Activated CD8-positive, alpha-beta T cell treated with anti-CD3 and anti-CD28 coated beads, Interleukin-2, amount 10 ng/mL, durations not matched to agents 7 days and 5 days (primary cell): ENCODE measurements around the gene STUB1. TPM values are rescaled to one million over a fixed set of nuclear protein-coding genes. Genes with fewer than 3 reads are reported as not detected.

ENCODE experiments used
- ATAC-seq: fragments of 150-1000 bp; cut with Tn5 transposase; one replicate; pipeline ENCODE4 v1.10.0; 2021; ENCODE audit warnings: moderate library complexity
- CTCF ChIA-PET: fragments of 350-600 bp; sonication (Branson Sonifier 250); formaldehyde crosslinking; loops from one replicate; lab custom pipeline; 2021; ENCODE audit warnings: antibody characterized with exemption; lab: Charles Lee
- POLR2A ChIA-PET: fragments of 350-600 bp; sonication (Branson Sonifier 250); formaldehyde crosslinking; loops from one replicate; lab custom pipeline; 2021; ENCODE audit warnings: antibody characterized with exemption; lab: Charles Lee
- DNase-seq: peaks from one replicate; pipeline ENCODE4 v3.0.0-alpha.2; 2020
- H3K27ac Mint-ChIP-seq: one replicate; pipeline ENCODE4 v1.8.0; 2021; ENCODE audit warnings: mild to moderate bottlenecking, mixed read lengths
- H3K27me3 Mint-ChIP-seq: one replicate; pipeline ENCODE4 v1.8.0; 2021; ENCODE audit warnings: low read depth, mixed read lengths
- H3K36me3 Mint-ChIP-seq: one replicate; pipeline ENCODE4 v1.8.0; 2021; ENCODE audit warnings: low read depth, mixed read lengths
- H3K4me1 Mint-ChIP-seq: one replicate; pipeline ENCODE4 v1.8.0; 2021; ENCODE audit warnings: low read depth, mixed read lengths
- H3K4me3 Mint-ChIP-seq: one replicate; pipeline ENCODE4 v1.8.0; 2021; ENCODE audit warnings: mild to moderate bottlenecking, mixed read lengths
- H3K9me3 Mint-ChIP-seq: one replicate; pipeline ENCODE4 v1.8.0; 2022; ENCODE audit warnings: mixed read lengths; ENCODE audit not compliant: insufficient read depth
- total RNA-seq, 2 experiments: library from RNA; stranded (reverse); gene quantifications; one replicate each; pipeline ENCODE4 v1.2.3, GENCODE V29; 2021

Gene STUB1
- total RNA-seq, 2 experiments from 2014 or later, result 80.4 to 86.4 TPM

DNA sequence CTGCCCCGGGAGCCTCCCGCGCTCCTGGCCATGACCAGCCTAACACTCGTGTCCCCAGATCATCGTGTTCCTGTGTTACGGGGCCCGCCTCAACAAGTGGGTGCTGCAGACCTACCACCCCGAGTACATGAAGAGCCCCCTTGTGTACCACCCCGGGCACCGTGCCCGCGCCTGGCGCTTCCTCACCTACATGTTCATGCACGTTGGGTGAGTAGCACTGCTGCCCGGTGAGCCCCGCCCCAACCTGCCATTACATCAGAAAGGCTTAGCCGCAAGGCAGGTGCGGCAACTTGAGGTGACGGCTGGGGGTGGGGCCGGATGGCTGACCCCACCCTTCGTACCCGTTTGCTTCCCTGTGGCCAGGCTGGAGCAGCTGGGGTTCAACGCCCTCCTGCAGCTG lies 3.3 kb upstream of the STUB1 start:
- Mint-ChIP-seq H3K27me3 (peaks cover 6% of the 10 kb centered on the region), H3K27ac (no peak overlapping the region), H3K4me3 (no peak overlapping the region), H3K9me3 (no peaks in the 10 kb centered on the region), H3K36me3 (peaks cover 15% of the 10 kb centered on the region), H3K4me1 (peaks cover 24% of the 10 kb centered on the region)
- ChIA-PET CTCF (no interaction called here), POLR2A (interaction anchor here (0.6 kb wide), 1 partner anchor 108 kb away, joined by 4 read pairs; no protein-coding TSS in a partner anchor)
- DNase-seq, result no peak
- no peak for ATAC-seq

DNA sequence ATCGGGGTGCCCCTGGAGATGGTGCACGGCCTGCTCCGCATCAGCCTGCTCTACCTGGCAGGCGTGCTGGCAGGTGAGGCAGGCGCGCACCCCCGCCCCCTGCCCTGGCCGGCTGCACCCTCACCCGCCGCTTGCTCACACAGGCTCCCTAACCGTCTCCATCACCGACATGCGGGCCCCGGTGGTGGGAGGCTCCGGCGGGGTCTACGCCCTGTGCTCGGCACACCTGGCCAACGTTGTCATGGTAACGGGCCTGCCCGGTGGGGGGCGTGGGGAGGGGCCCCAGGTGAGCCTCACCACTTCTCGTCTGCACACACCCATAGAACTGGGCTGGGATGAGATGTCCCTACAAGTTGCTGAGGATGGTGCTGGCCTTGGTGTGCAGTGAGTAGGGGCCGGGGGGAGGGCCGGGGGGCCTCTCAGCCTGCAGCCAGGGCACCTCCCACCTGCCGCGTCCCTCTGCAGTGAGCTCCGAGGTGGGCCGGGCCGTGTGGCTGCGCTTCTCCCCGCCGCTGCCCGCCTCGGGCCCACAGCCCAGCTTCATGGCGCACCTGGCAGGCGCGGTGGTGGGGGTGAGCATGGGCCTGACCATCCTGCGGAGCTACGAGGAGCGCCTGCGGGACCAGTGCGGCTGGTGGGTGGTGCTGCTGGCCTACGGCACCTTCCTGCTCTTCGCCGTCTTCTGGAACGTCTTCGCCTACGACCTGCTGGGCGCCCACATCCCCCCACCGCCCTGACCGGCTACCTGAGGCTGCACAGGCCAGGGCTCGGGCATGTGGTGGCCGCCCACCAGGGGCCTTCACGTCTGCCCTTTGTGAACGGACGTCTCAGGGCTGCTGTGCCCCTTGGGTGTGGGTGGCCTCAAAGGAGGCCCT lies 2.7 kb upstream of the STUB1 start:
- DNase-seq, result no peak
- no peak for ATAC-seq
- CTCF ChIA-PET, result no interaction called here
- Mint-ChIP-seq H3K4me3 (no peak overlapping the region), H3K9me3 (no peaks in the 10 kb centered on the region), H3K36me3 (peaks cover 21% of the 10 kb centered on the region), H3K4me1 (peaks cover 30% of the 10 kb centered on the region), H3K27ac (no peak overlapping the region), H3K27me3 (peaks cover 6% of the 10 kb centered on the region)
- POLR2A ChIA-PET, result interaction anchor here (0.6 kb wide), 1 partner anchor 109 kb away, joined by 4 read pairs; no protein-coding TSS in a partner anchor

DNA sequence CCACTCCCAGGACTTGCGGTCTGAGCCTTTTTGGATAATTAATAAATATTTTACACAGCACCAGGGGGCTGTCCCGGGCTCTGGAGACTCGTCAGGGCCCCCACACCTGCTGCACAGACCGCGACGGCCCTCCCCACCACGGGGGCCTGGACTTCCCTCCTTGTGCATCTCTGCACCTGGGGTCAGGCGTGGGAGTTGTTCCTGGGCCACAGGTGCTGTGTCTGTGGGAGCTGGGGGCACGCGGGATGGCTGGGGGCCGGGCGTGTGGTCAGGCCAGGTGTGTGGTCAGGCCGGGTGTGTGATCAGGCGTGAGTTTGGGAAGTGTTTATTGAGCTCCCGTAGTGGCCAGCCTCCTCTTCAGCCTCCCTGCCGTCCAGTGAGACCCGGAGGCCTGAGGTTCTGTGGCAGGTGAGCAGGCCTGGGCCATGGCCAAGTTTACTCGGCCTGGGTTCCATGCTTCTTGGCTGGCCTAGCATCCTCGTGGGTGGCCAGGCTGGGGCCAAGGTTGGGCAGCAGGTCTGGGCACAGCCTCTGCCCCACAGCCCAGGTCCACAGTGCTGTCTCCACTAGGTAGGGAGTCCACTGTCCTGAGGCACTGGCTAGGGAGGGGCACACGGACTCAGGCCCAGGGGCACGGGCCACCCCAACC lies 1.9 kb upstream of the STUB1 start:
- ATAC-seq (no peak), DNase-seq (no peak)
- Mint-ChIP-seq H3K4me3 (peak overlapping the region; percentile 73), H3K36me3 (peaks cover 22% of the 10 kb centered on the region), H3K9me3 (no peaks in the 10 kb centered on the region), H3K4me1 (peaks cover 36% of the 10 kb centered on the region), H3K27ac (no peak overlapping the region), H3K27me3 (peaks cover 6% of the 10 kb centered on the region)
- CTCF ChIA-PET, result interaction anchor here (1.0 to 2.6 kb wide), 2 partner anchors 10 to 41 kb away, joined by 3 to 10 read pairs; partner anchors contain the start of gene RHOT2
- POLR2A ChIA-PET, result interaction anchor here (0.5 to 1.3 kb wide), 3 partner anchors 12 to 79 kb away, joined by 3 read pairs; partner anchors contain the start of genes METTL26 and WDR24

DNA sequence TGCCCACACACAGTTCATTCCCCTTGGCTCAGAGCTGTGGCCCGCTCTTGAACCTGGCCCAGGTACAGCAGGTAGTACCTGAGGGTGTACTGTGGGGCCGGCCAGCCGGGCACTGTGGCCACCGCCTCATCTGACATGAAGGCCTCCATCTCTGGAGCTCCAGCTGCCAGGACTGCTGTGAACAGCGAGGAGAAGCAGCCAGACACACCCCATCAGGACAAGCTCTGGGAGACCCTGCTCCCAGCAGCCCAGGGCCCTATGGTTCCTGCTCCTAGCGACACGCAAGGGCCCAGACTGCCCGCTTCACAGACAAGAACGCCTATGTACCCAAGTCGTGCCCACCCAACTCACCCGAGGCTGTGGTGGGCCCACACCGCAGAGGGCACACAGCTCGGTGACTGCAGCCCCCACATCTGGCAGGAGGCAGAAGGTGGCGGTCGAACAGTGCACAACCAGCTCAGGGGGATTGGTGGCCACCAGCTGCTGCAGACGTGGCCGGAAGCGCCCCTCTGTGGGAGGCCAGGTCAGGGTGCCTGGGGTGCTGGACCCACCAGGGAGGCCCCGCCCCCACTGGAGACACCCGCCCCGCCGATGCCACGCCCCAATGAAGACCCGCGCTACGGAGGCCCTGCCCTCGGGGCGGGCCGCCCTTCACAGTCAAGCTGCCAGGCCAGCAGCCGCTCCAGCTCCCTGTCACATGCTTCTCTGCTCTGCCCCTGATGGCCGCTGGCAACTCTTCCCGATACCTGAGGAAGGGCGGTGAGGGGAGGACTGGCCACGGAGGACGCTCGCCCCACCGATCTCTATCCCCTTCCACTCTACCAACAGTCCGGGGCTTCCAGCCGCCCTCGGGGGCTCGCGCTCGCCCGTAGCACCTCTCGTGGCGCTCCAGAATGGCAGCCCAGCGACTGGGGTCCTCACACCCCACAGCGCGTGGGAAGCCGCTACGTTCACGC lies 1.1 kb upstream of the STUB1 start:
- no peaks in the 10 kb centered on the region for H3K9me3 Mint-ChIP-seq
- H3K36me3 Mint-ChIP-seq, result peaks cover 24% of the 10 kb centered on the region
- peak overlapping the region; percentile 73 for H3K4me3 Mint-ChIP-seq
- H3K27me3 Mint-ChIP-seq, result peaks cover 6% of the 10 kb centered on the region
- ChIA-PET CTCF (interaction anchor here (1.0 to 2.6 kb wide), 2 partner anchors 11 to 42 kb away, joined by 3 to 10 read pairs; partner anchors contain the start of gene RHOT2), POLR2A (interaction anchor here (0.5 to 1.3 kb wide), 3 partner anchors 11 to 78 kb away, joined by 3 read pairs; partner anchors contain the start of genes METTL26 and WDR24)
- peak; percentile 16 for ATAC-seq
- peaks cover 41% of the 10 kb centered on the region for H3K4me1 Mint-ChIP-seq
- DNase-seq, result peak; percentile 65
- H3K27ac Mint-ChIP-seq, result peak overlapping the region; percentile 78

DNA sequence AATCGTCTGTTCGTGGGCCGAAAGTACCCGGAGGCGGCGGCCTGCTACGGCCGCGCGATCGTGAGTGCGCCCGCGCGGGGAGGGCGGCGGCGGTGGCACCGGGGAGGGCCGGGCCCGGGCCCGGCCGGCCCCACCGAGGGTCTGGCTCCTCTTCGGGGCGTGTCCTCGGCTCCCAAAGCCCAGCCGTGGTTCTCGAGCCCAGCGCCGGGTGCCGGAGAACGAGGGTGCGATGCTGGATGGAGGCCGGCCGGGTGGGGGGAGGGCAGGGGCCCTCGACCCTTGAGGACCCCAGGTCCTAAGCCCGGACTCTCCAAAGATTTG lies 375 bp downstream of the STUB1 start:
- peak overlapping the region; percentile 61 for H3K27ac Mint-ChIP-seq
- POLR2A ChIA-PET, result interaction anchor here (0.6 to 2.4 kb wide), 5 partner anchors 9 to 126 kb away, joined by 3 to 15 read pairs (median 4); partner anchors contain the start of genes METTL26, RHOT2 and WDR24
- no peaks in the 10 kb centered on the region for H3K27me3 Mint-ChIP-seq
- CTCF ChIA-PET, result interaction anchor here (0.8 to 2.6 kb wide), 3 partner anchors 9 to 90 kb away, joined by 3 to 10 read pairs (median 9); partner anchors contain the start of genes RHOT2 and WDR24
- H3K36me3 Mint-ChIP-seq, result peaks cover 24% of the 10 kb centered on the region
- peak overlapping the region; percentile 76 for H3K4me3 Mint-ChIP-seq
- H3K9me3 Mint-ChIP-seq, result no peaks in the 10 kb centered on the region
- no peak for ATAC-seq
- H3K4me1 Mint-ChIP-seq, result peaks cover 38% of the 10 kb centered on the region
- DNase-seq, result no peak

DNA sequence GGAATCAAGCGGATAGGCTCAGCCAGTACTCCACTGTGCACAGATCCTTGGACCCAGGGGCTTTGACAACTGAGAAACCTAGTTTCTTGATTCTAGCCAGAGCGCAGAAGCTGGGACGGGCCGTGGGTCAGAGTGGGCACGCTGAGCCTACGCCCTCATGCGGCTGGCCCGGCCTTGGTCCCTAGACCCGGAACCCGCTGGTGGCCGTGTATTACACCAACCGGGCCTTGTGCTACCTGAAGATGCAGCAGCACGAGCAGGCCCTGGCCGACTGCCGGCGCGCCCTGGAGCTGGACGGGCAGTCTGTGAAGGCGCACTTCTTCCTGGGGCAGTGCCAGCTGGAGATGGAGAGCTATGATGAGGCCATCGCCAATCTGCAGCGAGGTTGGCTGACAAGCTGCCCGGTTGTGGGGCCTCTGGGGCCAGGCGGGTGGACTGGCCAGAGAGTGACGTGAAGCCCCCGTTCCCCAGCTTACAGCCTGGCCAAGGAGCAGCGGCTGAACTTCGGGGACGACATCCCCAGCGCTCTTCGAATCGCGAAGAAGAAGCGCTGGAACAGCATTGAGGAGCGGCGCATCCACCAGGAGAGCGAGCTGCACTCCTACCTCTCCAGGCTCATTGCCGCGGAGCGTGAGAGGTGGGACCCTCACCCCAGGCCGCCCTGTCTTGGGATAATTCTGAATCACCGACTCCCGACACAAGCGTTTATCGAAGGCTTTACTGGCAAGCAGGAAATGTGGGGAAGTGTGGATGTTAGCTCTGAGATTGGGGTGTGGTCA lies 946 bp downstream of the STUB1 start:
- no peaks in the 10 kb centered on the region for H3K9me3 Mint-ChIP-seq
- peak overlapping the region; percentile 76 for H3K4me3 Mint-ChIP-seq
- no peaks in the 10 kb centered on the region for H3K27me3 Mint-ChIP-seq
- DNase-seq, result no peak
- peak overlapping the region; percentile 61 for H3K27ac Mint-ChIP-seq
- H3K4me1 Mint-ChIP-seq, result peaks cover 43% of the 10 kb centered on the region
- no peak for ATAC-seq
- peaks cover 24% of the 10 kb centered on the region for H3K36me3 Mint-ChIP-seq
- ChIA-PET CTCF (interaction anchor here (0.9 to 2.6 kb wide), 4 partner anchors 9 to 104 kb away, joined by 3 to 10 read pairs (median 8); partner anchors contain the start of genes RHOT2 and WDR24), POLR2A (interaction anchor here (0.6 to 2.4 kb wide), 6 partner anchors 9 to 126 kb away, joined by 3 to 15 read pairs (median 4); partner anchors contain the start of genes METTL26, RHOT2 and WDR24)

DNA sequence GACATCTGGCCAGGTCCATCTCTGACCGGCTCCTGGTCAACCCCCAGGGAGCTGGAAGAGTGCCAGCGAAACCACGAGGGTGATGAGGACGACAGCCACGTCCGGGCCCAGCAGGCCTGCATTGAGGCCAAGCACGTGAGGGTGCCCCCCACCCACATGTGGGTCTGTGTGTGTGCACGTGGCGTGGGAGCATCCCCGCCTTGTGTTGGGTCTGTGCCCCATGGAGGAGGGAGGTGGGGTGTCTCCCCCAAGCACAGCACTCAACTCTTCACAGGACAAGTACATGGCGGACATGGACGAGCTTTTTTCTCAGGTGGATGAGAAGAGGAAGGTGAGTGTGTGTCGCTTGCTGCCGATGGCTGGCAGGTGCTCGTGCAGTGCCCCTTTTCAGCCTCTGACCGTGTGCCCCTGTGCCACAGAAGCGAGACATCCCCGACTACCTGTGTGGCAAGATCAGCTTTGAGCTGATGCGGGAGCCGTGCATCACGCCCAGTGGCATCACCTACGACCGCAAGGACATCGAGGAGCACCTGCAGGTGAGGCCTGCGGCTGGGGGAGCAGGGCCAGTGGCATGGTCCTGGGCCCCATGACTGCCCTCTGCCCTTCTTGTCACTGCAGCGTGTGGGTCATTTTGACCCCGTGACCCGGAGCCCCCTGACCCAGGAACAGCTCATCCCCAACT lies 1.7 kb downstream of the STUB1 start:
- H3K4me1 Mint-ChIP-seq, result peaks cover 44% of the 10 kb centered on the region
- peaks cover 28% of the 10 kb centered on the region for H3K36me3 Mint-ChIP-seq
- DNase-seq (no peak), ATAC-seq (no peak)
- no peaks in the 10 kb centered on the region for H3K9me3 Mint-ChIP-seq
- ChIA-PET POLR2A (interaction anchor here (1.3 to 2.4 kb wide), 4 partner anchors 8 to 13 kb away, joined by 3 to 15 read pairs (median 7); partner anchors contain the start of genes RHOT2 and WDR24), CTCF (interaction anchor here (0.9 to 1.7 kb wide), 2 partner anchors 14 to 103 kb away, joined by 3 to 8 read pairs; partner anchors contain the start of gene RHOT2)
- peak overlapping the region; percentile 76 for H3K4me3 Mint-ChIP-seq
- H3K27me3 Mint-ChIP-seq, result no peaks in the 10 kb centered on the region
- H3K27ac Mint-ChIP-seq, result peak overlapping the region; percentile 61

DNA sequence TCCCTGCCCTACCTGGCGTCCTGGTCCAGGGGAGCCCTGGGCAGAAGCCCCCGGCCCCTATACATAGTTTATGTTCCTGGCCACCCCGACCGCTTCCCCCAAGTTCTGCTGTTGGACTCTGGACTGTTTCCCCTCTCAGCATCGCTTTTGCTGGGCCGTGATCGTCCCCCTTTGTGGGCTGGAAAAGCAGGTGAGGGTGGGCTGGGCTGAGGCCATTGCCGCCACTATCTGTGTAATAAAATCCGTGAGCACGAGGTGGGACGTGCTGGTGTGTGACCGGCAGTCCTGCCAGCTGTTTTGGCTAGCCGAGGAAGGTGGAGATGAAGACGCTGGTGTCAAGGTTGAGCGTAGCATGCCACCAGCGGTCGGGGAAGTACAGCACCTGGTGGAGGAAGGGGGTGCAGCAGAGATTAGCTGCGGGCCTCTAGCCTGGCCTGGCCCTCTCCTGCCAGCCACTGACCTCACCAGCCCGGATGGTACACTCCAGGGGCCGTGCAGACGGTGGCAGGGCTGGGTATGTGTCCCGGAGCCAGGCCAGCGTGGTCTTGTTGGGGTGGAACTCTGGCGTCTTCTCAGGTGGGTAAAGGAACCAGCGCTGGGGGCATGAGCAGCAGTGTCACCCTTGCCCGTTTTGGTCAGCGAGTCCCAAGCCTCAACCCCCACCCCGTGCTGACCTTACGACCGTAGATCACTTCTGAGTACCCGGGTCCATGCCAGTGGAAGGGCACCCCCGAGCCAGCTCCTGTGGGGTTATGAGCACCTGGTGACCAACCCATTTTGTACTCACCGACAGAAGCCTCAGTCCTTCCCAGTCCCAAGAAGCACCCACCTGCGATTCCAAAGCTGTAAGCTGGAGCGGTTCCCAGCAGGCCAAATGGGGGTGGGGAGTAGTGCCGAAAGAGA lies 2.5 kb downstream of the STUB1 start:
- DNase-seq, result no peak
- Mint-ChIP-seq H3K4me1 (peaks cover 46% of the 10 kb centered on the region), H3K27me3 (no peaks in the 10 kb centered on the region), H3K4me3 (peak overlapping the region; percentile 76), H3K27ac (peak overlapping the region; percentile 72), H3K9me3 (no peaks in the 10 kb centered on the region), H3K36me3 (peaks cover 28% of the 10 kb centered on the region)
- ChIA-PET CTCF (interaction anchor here (1.7 kb wide), 1 partner anchor 15 kb away, joined by 8 read pairs; the partner anchor contains the start of gene RHOT2), POLR2A (interaction anchor here (1.4 to 2.4 kb wide), 2 partner anchors 7 to 12 kb away, joined by 3 to 15 read pairs; partner anchors contain the start of gene WDR24)
- ATAC-seq, result no peak
